ENCODE measurements around the gene JUNB.

GRCh38 chr19:12794971-12795381 lies 3.7 kb downstream of the JUNB start:
- TF ChIP-seq RNF2 (IDR thresholded peaks at IDR 0.05; ENCODE audit: borderline replicate concordance, low read depth) (no peak), SMC3 (IDR thresholded peaks at IDR 0.05) (no peak), EP300 (IDR thresholded peaks at IDR 0.05) (no peak), CTCF (IDR thresholded peaks at IDR 0.05) (no peak), REST (IDR thresholded peaks at IDR 0.05) (no peak), MAZ (IDR thresholded peaks at IDR 0.05; ENCODE audit: borderline replicate concordance, low read depth, low read length) (no peak)

Measured in A549 (cell line).